Activated effector memory CD4-positive, alpha-beta T cell treated with anti-CD3 and anti-CD28 coated beads, Interleukin-2, amount 50 U/mL, for 16 hours (primary cell): ENCODE measurements around the gene KIF5C.

ENCODE experiments used
- DNase-seq: peaks from one replicate; pipeline ENCODE4 v3.0.0-alpha.2; 2020

KIF5C gene

GRCh38 chr2:148888003-148888501, 13.0 kb downstream of the KIF5C start:
- DNase-seq = no peak

GRCh38 chr2:148888986-148889385, 14.0 kb downstream of the KIF5C start:
- DNase-seq = no peak

- DNase-seq = no peak
Measured at GRCh38 chr2:148893906-148894305, 18.9 kb downstream of the KIF5C start.

- no peak for DNase-seq
Measured at GRCh38 chr2:148896136-148896535, 21.1 kb downstream of the KIF5C start.

- no peak for DNase-seq
Measured at GRCh38 chr2:148899638-148900318, 24.8 kb downstream of the KIF5C start.

- DNase-seq = no peak
Measured at GRCh38 chr2:148900350-148900837, 25.4 kb downstream of the KIF5C start.

- DNase-seq = no peak
Measured at GRCh38 chr2:148901142-148901541, 26.1 kb downstream of the KIF5C start.

GRCh38 chr2:148902798-148903197, 27.8 kb downstream of the KIF5C start:
- no peak for DNase-seq

- DNase-seq = no peak
Measured at GRCh38 chr2:148903294-148903693, 28.3 kb downstream of the KIF5C start.

GRCh38 chr2:148903979-148904378, 29.0 kb downstream of the KIF5C start:
- DNase-seq = no peak

- no peak for DNase-seq
Measured at GRCh38 chr2:148906124-148906523, 31.1 kb downstream of the KIF5C start.

GRCh38 chr2:148907085-148907785, 32.2 kb downstream of the KIF5C start:
- no peak for DNase-seq

GRCh38 chr2:148909114-148909513, 34.1 kb downstream of the KIF5C start:
- no peak for DNase-seq

- no peak for DNase-seq
Measured at GRCh38 chr2:148913061-148913460, 38.0 kb downstream of the KIF5C start.

GRCh38 chr2:148913492-148913891, 38.5 kb downstream of the KIF5C start:
- DNase-seq = no peak

GRCh38 chr2:148914463-148914862, 39.4 kb downstream of the KIF5C start:
- DNase-seq = no peak

GRCh38 chr2:148917431-148917830, 42.4 kb downstream of the KIF5C start:
- DNase-seq = no peak

GRCh38 chr2:148918554-148918953, 43.5 kb downstream of the KIF5C start:
- no peak for DNase-seq

GRCh38 chr2:148920559-148920958, 45.5 kb downstream of the KIF5C start:
- no peak for DNase-seq

GRCh38 chr2:148922062-148922461, 47.0 kb downstream of the KIF5C start:
- DNase-seq = no peak

GRCh38 chr2:148922776-148923475, 47.9 kb downstream of the KIF5C start:
- DNase-seq = no peak

- no peak for DNase-seq
Measured at GRCh38 chr2:148924514-148925178, 49.6 kb downstream of the KIF5C start.
